B cell (primary cell): ENCODE measurements around the gene TBKBP1. TPM values are rescaled to one million over a fixed set of nuclear protein-coding genes. Genes with fewer than 3 reads are reported as not detected.

Experiments used
- ATAC-seq: fragments of 200-7000 bp; cut with Tn5 transposase; one replicate; pipeline ENCODE4 v1.10.0; 2021; ENCODE audit warnings: low read depth, mild to moderate bottlenecking, moderate number of reproducible peaks, moderate library complexity
- CTCF ChIA-PET: fragments of 350-600 bp; sonication (Branson Sonifier 250); formaldehyde crosslinking; loops from one replicate; lab custom pipeline; 2021; ENCODE audit warnings: antibody characterized with exemption, inconsistent platforms; lab: Charles Lee
- POLR2A ChIA-PET: fragments of 350-600 bp; sonication (Branson Sonifier 250); formaldehyde crosslinking; loops from one replicate; lab custom pipeline; 2021; ENCODE audit warnings: antibody characterized with exemption; lab: Charles Lee
- DNase-seq: peaks from one replicate; pipeline ENCODE4 v3.0.0; 2013
- H2AFZ ChIP-seq: 2 replicates; pipeline ENCODE4 v1.6.1; 2012; ENCODE audit warnings: mild to moderate bottlenecking, low read depth, low read length; ENCODE audit not compliant: insufficient read depth, poor library complexity, severe bottlenecking
- H3K27ac ChIP-seq, 2 donors: 1 replicate in 1 of 2; 2 replicates in 1 of 2; pipeline ENCODE4 v1.5.1; 2012 to 2013; ENCODE audit warnings: low read length in 2 of 2, mild to moderate bottlenecking in 2 of 2, moderate library complexity in 1 of 2
- H3K27me3 ChIP-seq, 4 experiments: fragments of 200-600 bp in 1 of 4; sonication (generic) in 1 of 4; replicated peaks in 1 of 4; 1 replicate in 2 of 4; 2 replicates in 2 of 4; pipeline versions ENCODE4 v1.6.1 to v1.7.0; 2013 to 2016; ENCODE audit warnings: low read length in 3 of 4, mild to moderate bottlenecking in 2 of 4, mixed read lengths in 1 of 4, moderate library complexity in 1 of 4; ENCODE audit not compliant: insufficient read depth in 4 of 4, control insufficient read depth in 3 of 4; ENCODE audit errors: control extremely low read depth in 1 of 4
- H3K36me3 ChIP-seq, 2 experiments: replicated peaks in 1 of 2; 1 replicate in 1 of 2; 2 replicates in 1 of 2; pipeline versions ENCODE4 v1.6.1 to v1.7.1; 2013; ENCODE audit warnings: low read length in 1 of 2; ENCODE audit not compliant: insufficient read depth in 2 of 2, control insufficient read depth in 1 of 2; ENCODE audit errors: control extremely low read depth in 1 of 2, extremely low read depth in 1 of 2
- H3K4me1 ChIP-seq, 2 donors: fragments of 200-600 bp in 1 of 2; sonication (generic) in 1 of 2; 1 replicate in 1 of 2; 2 replicates in 1 of 2; pipeline versions ENCODE4 v1.5.1 to v1.6.1; 2013 to 2017; ENCODE audit warnings: low read length in 2 of 2; ENCODE audit not compliant: control insufficient read depth in 2 of 2, insufficient read depth in 2 of 2
- H3K4me2 ChIP-seq: replicated peaks from 2 replicates; pipeline ENCODE3; 2012; ENCODE audit warnings: mild to moderate bottlenecking, low read depth, low read length; ENCODE audit not compliant: poor library complexity, severe bottlenecking
- H3K4me3 ChIP-seq, 5 experiments: fragments of 200-600 bp in 1 of 5; sonication (generic) in 1 of 5; 1 replicate in 3 of 5; 2 replicates in 2 of 5; pipeline versions ENCODE4 v1.5.1 to v1.7.0; 2011 to 2016; ENCODE audit warnings: low read length in 4 of 5, mild to moderate bottlenecking in 4 of 5, low read depth in 2 of 5, control low read depth in 1 of 5, moderate library complexity in 1 of 5; ENCODE audit not compliant: insufficient read depth in 1 of 5; ENCODE audit errors: control extremely low read depth in 1 of 5, extremely low read depth in 1 of 5
- H3K79me2 ChIP-seq: fragments of 200-600 bp; sonication (generic); one replicate; pipeline ENCODE4 v1.6.0; 2016; ENCODE audit warnings: low read length; ENCODE audit not compliant: control insufficient read depth, insufficient read depth
- H3K9ac ChIP-seq: fragments of 200-600 bp; sonication (generic); 2 replicates; pipeline ENCODE4 v1.6.1; 2017; ENCODE audit warnings: mild to moderate bottlenecking, low read length, moderate library complexity
- H3K9me3 ChIP-seq, 3 donors: one replicate each; pipeline versions ENCODE4 v1.6.1 to v1.7.1; 2013; ENCODE audit warnings: low read length in 2 of 3; ENCODE audit not compliant: control insufficient read depth in 2 of 3, insufficient read depth in 1 of 3; ENCODE audit errors: control extremely low read depth in 1 of 3
- H4K20me1 ChIP-seq: 2 replicates; pipeline ENCODE4 v1.6.0; 2012; ENCODE audit warnings: mild to moderate bottlenecking, low read length; ENCODE audit not compliant: insufficient read depth, control insufficient read depth, poor library complexity, severe bottlenecking
- H3K27ac Mint-ChIP-seq: one replicate; pipeline ENCODE4 v1.8.0; 2021; ENCODE audit warnings: mixed read lengths
- H3K27me3 Mint-ChIP-seq: one replicate; pipeline ENCODE4 v1.8.0; 2021; ENCODE audit warnings: mixed read lengths
- H3K4me1 Mint-ChIP-seq: one replicate; pipeline ENCODE4 v1.8.0; 2021; ENCODE audit warnings: mixed read lengths
- H3K4me3 Mint-ChIP-seq: one replicate; pipeline ENCODE4 v1.8.0; 2021; ENCODE audit warnings: mixed read lengths
- H3K9me3 Mint-ChIP-seq: one replicate; pipeline ENCODE4 v1.8.0; 2022; ENCODE audit warnings: mixed read lengths; ENCODE audit not compliant: insufficient read depth
- CTCF ChIP-seq: fragments of 200-600 bp; IDR thresholded peaks from one replicate; pipeline ENCODE4 v1.8.0; 2022; ENCODE audit warnings: antibody characterized with exemption, mild to moderate bottlenecking
- EZH2 ChIP-seq: IDR thresholded peaks from 2 replicates; pipeline ENCODE4 v1.6.1; 2012; ENCODE audit warnings: borderline replicate concordance, low read depth, mild to moderate bottlenecking, moderate library complexity, low read length; ENCODE audit not compliant: insufficient read depth, poor library complexity, severe bottlenecking
- WGBS: methylation state at CpG from one replicate; pipeline ENCODE4 v1.1.5; 2013; ENCODE audit warnings: missing lambda C conversion rate; ENCODE audit not compliant: insufficient coverage; 5-methylcytosine and 5-hydroxymethylcytosine counted together
- intact Hi-C: fragments of 100-400 bp; cut with micrococcal nuclease; formaldehyde crosslinking; loops from one replicate; pipeline ENCODE4 v1.10.0; 2022
- polyA plus RNA-seq: library from polyadenylated mRNA; depleted of rRNA; stranded (reverse); fragments of >200 nt; gene quantifications from 2 replicates; pipeline ENCODE4 v1.2.3, GENCODE V29; 2012
- total RNA-seq, 2 donors: library from RNA; stranded (reverse); fragments of 120-200 nt in 1 of 2; gene quantifications; 1 replicate in 1 of 2; 2 replicates in 1 of 2; pipeline versions ENCODE4 v1.2.3 to v1.2.4, GENCODE V29; 2013 to 2022

Gene TBKBP1
- total and polyA plus RNA-seq, 2 donors (not counting 1 experiment from before 2014, with no cell fraction given), result 6.6 to 8.4 TPM

- Histone ChIP-seq H3K36me3 (no peaks in the 10 kb centered on the region), H3K4me3 (no peak overlapping the region), H3K27me3 (peaks cover 0 to 22% (median 2%) of the 10 kb centered on the region in 4 experiments), H4K20me1 (no peaks in the 10 kb centered on the region), H3K4me2 (no peak overlapping the region), H2AFZ (no peak overlapping the region), H3K4me1 (peaks cover 8 to 19% of the 10 kb centered on the region in 2 donors), H3K9me3 (no peaks in the 10 kb centered on the region), H3K27ac (no peak overlapping the region), H3K79me2 (no peaks in the 10 kb centered on the region), H3K9ac (no peak overlapping the region)
- CTCF ChIA-PET, result interaction anchor here (1.5 kb wide), 1 partner anchor 31 kb away, joined by 4 read pairs; no protein-coding TSS in a partner anchor
- no peak for ATAC-seq
- intact Hi-C loops, result no loop called here
- 93% methylated on average over 2 of the region's 4 CpGs for WGBS
- peaks cover 18% of the 10 kb centered on the region for H3K4me1 Mint-ChIP-seq
- H3K27me3 Mint-ChIP-seq, result peaks cover 23% of the 10 kb centered on the region
- no peaks in the 10 kb centered on the region for H3K9me3 Mint-ChIP-seq
- POLR2A ChIA-PET, result no interaction called here
- no peak overlapping the region for H3K4me3 Mint-ChIP-seq
- no peak overlapping the region for H3K27ac Mint-ChIP-seq
- no peak for TF ChIP-seq CTCF
- no peak for TF ChIP-seq EZH2
- no peak for DNase-seq
Observed at GRCh38 chr17:47728214-47728877, 34.4 kb downstream of the TBKBP1 start.

- Mint-ChIP-seq H3K27me3 (peaks cover 18% of the 10 kb centered on the region), H3K4me3 (no peak overlapping the region), H3K9me3 (no peaks in the 10 kb centered on the region), H3K4me1 (peaks cover 27% of the 10 kb centered on the region), H3K27ac (no peak overlapping the region)
- no peaks in the 10 kb centered on the region for H3K9me3 ChIP-seq
- peaks cover 15 to 26% of the 10 kb centered on the region in 2 donors for H3K4me1 ChIP-seq
- H3K27me3 ChIP-seq, result peaks cover 0 to 15% (median 2%) of the 10 kb centered on the region in 4 experiments
- H3K79me2 ChIP-seq, result no peaks in the 10 kb centered on the region
- intact Hi-C loops, result no loop called here
- 81% methylated on average over 4 of the region's 8 CpGs for WGBS
- TF ChIP-seq CTCF (no peak), EZH2 (no peak)
- CTCF ChIA-PET, result interaction anchor here (1.5 kb wide), 1 partner anchor 32 kb away, joined by 4 read pairs; no protein-coding TSS in a partner anchor
- H3K4me3 ChIP-seq, result no peak overlapping the region
- no peak overlapping the region for H3K27ac ChIP-seq
- H2AFZ ChIP-seq, result no peak overlapping the region
- H3K9ac ChIP-seq, result no peak overlapping the region
- DNase-seq (no peak), ATAC-seq (no peak)
- H3K36me3 ChIP-seq, result no peaks in the 10 kb centered on the region
- no peaks in the 10 kb centered on the region for H4K20me1 ChIP-seq
- POLR2A ChIA-PET, result no interaction called here
- no peak overlapping the region for H3K4me2 ChIP-seq
Observed at GRCh38 chr17:47729476-47729875, 35.5 kb downstream of the TBKBP1 start.
